H9 (cell line): ENCODE measurements around the gene PTP4A2. TPM values are rescaled to one million over a fixed set of nuclear protein-coding genes. Genes with fewer than 3 reads are reported as not detected.

Experiments
- DNase-seq: peaks from one replicate; pipeline ENCODE4 v3.0.0-alpha.2; 2017
- H2AFZ ChIP-seq: one replicate; pipeline ENCODE4 v1.6.1; 2013; ENCODE audit warnings: mild to moderate bottlenecking, low read length, control low read depth, moderate library complexity
- H2AK5ac ChIP-seq: 2 replicates; pipeline ENCODE4 v1.6.1; 2013; ENCODE audit warnings: low read length, control low read depth, mixed read lengths; ENCODE audit not compliant: insufficient read length
- H2BK120ac ChIP-seq: one replicate; pipeline ENCODE4 v1.6.1; 2013; ENCODE audit warnings: low read depth, mild to moderate bottlenecking, low read length, control low read depth, inconsistent platforms; ENCODE audit not compliant: poor library complexity, severe bottlenecking
- H2BK12ac ChIP-seq: 2 replicates; pipeline ENCODE4 v1.6.1; 2013; ENCODE audit warnings: low read length, control low read depth, mixed read lengths, low read depth; ENCODE audit not compliant: insufficient read length
- H2BK15ac ChIP-seq: 2 replicates; pipeline ENCODE4 v1.6.1; 2013; ENCODE audit warnings: low read depth, low read length, control low read depth
- H2BK20ac ChIP-seq: one replicate; pipeline ENCODE4 v1.6.1; 2013; ENCODE audit warnings: low read depth, mild to moderate bottlenecking, low read length, control low read depth, inconsistent platforms; ENCODE audit not compliant: poor library complexity, severe bottlenecking
- H2BK5ac ChIP-seq: 2 replicates; pipeline ENCODE4 v1.6.1; 2013; ENCODE audit warnings: low read length, control low read depth, mixed read lengths; ENCODE audit not compliant: insufficient read length
- H3K14ac ChIP-seq: 2 replicates; pipeline ENCODE4 v1.6.1; 2013; ENCODE audit warnings: low read length, control low read depth; ENCODE audit not compliant: insufficient read depth
- H3K18ac ChIP-seq: 2 replicates; pipeline ENCODE4 v1.6.1; 2013; ENCODE audit warnings: low read depth, mild to moderate bottlenecking, mixed read lengths, low read length, control low read depth; ENCODE audit not compliant: insufficient read length
- H3K23ac ChIP-seq: 2 replicates; pipeline ENCODE4 v1.6.1; 2013; ENCODE audit warnings: low read length, control low read depth, mixed read lengths, low read depth; ENCODE audit not compliant: insufficient read length
- H3K23me2 ChIP-seq: 2 replicates; pipeline ENCODE4 v1.6.1; 2013; ENCODE audit warnings: low read depth, mild to moderate bottlenecking, mixed read lengths, low read length, control low read depth; ENCODE audit not compliant: insufficient read length, poor library complexity, severe bottlenecking
- H3K27ac ChIP-seq: 2 replicates; pipeline ENCODE4 v1.5.1; 2013; ENCODE audit warnings: low read length, control low read depth, mixed read lengths, low read depth; ENCODE audit not compliant: insufficient read length
- H3K27me3 ChIP-seq: 2 replicates; pipeline ENCODE4 v1.6.1; 2013; ENCODE audit warnings: low read length, control low read depth, inconsistent platforms; ENCODE audit not compliant: insufficient read depth
- H3K4ac ChIP-seq: 2 replicates; pipeline ENCODE4 v1.6.1; 2013; ENCODE audit warnings: low read depth, mild to moderate bottlenecking, control low read depth, inconsistent platforms, low read length, moderate library complexity
- H3K4me1 ChIP-seq: 2 replicates; pipeline ENCODE4 v1.6.1; 2013; ENCODE audit warnings: low read length, control low read depth, inconsistent platforms; ENCODE audit not compliant: insufficient read depth
- H3K4me2 ChIP-seq: 2 replicates; pipeline ENCODE4 v1.6.1; 2013; ENCODE audit warnings: low read length, control low read depth, mixed read lengths; ENCODE audit not compliant: insufficient read length, insufficient read depth
- H3K56ac ChIP-seq: 2 replicates; pipeline ENCODE4 v1.6.1; 2013; ENCODE audit warnings: low read depth, mild to moderate bottlenecking, mixed read lengths, low read length, control low read depth; ENCODE audit not compliant: insufficient read length
- H3K79me1 ChIP-seq: 2 replicates; pipeline ENCODE4 v1.6.1; 2013; ENCODE audit warnings: low read depth, mild to moderate bottlenecking, moderate library complexity, low read length, control low read depth, inconsistent platforms; ENCODE audit not compliant: insufficient read depth, poor library complexity, severe bottlenecking
- H3K79me2 ChIP-seq: 2 replicates; pipeline ENCODE4 v1.6.1; 2013; ENCODE audit warnings: low read length, control low read depth, inconsistent platforms; ENCODE audit not compliant: insufficient read depth
- H3K9ac ChIP-seq: 2 replicates; pipeline ENCODE4 v1.6.1; 2013; ENCODE audit warnings: low read length, control low read depth, mixed read lengths; ENCODE audit not compliant: insufficient read length; ENCODE audit errors: extremely low read depth
- H3K9me3 ChIP-seq: one replicate; pipeline ENCODE4 v1.6.1; 2013; ENCODE audit warnings: low read depth, low read length, inconsistent platforms; ENCODE audit not compliant: control insufficient read depth
- H3T11ph ChIP-seq: one replicate; pipeline ENCODE4 v1.6.1; 2013; ENCODE audit warnings: mild to moderate bottlenecking, low read length, control low read depth, inconsistent platforms
- H4K20me1 ChIP-seq: one replicate; pipeline ENCODE4 v1.6.1; 2013; ENCODE audit not compliant: control insufficient read depth, insufficient read length, insufficient read depth
- H4K5ac ChIP-seq: 2 replicates; pipeline ENCODE4 v1.6.1; 2013; ENCODE audit warnings: low read depth, mild to moderate bottlenecking, mixed read lengths, low read length, control low read depth; ENCODE audit not compliant: insufficient read length
- H4K8ac ChIP-seq: replicated peaks from 2 replicates; pipeline ENCODE4 v1.6.1; 2013; ENCODE audit warnings: low read length, control low read depth, mixed read lengths, low read depth; ENCODE audit not compliant: insufficient read length
- H4K91ac ChIP-seq: 2 replicates; pipeline ENCODE4 v1.6.1; 2013; ENCODE audit warnings: low read depth, mild to moderate bottlenecking, moderate library complexity, mixed read lengths, low read length, control low read depth; ENCODE audit not compliant: insufficient read length
- H3K27ac Mint-ChIP-seq, 3 experiments: 2 replicates in 2 of 3; 3 replicates in 1 of 3; pipeline ENCODE4 v1.8.0; 2020 to 2021; ENCODE audit warnings: mixed read lengths in 3 of 3, mild to moderate bottlenecking in 1 of 3, moderate library complexity in 1 of 3
- H3K27me3 Mint-ChIP-seq: 2 replicates; pipeline ENCODE4 v1.8.0; 2021; ENCODE audit warnings: low read depth, mild to moderate bottlenecking, moderate library complexity, mixed read lengths
- H3K36me3 Mint-ChIP-seq, 3 experiments: 2 replicates in 2 of 3; 3 replicates in 1 of 3; pipeline ENCODE4 v1.8.0; 2020 to 2021; ENCODE audit warnings: low read depth in 3 of 3, mixed read lengths in 3 of 3; ENCODE audit not compliant: insufficient read depth in 1 of 3
- H3K4me1 Mint-ChIP-seq, 2 experiments: 2 replicates each; pipeline ENCODE4 v1.8.0; 2020; ENCODE audit warnings: mixed read lengths in 2 of 2
- H3K4me3 Mint-ChIP-seq, 2 experiments: 2 replicates in 1 of 2; 3 replicates in 1 of 2; pipeline ENCODE4 v1.8.0; 2020 to 2021; ENCODE audit warnings: mild to moderate bottlenecking in 2 of 2, mixed read lengths in 2 of 2, moderate library complexity in 1 of 2
- H3K9me3 Mint-ChIP-seq, 2 experiments: 2 replicates in 1 of 2; 3 replicates in 1 of 2; pipeline ENCODE4 v1.8.0; 2020; ENCODE audit warnings: mild to moderate bottlenecking in 2 of 2, mixed read lengths in 2 of 2, moderate library complexity in 1 of 2
- WGBS: extraction: QIAGEN DNeasy Blood & Tissue Kit; methylation state at CpG from one replicate; pipeline ENCODE4 v1.1.7; 2013; ENCODE audit warnings: missing lambda C conversion rate, low lambda C conversion rate, mixed read lengths; ENCODE audit not compliant: insufficient read length; ENCODE audit errors: extremely low coverage; 5-methylcytosine and 5-hydroxymethylcytosine counted together
- total RNA-seq: library from RNA; stranded (reverse); gene quantifications from 2 replicates; pipeline ENCODE4 v1.2.1, GENCODE V29; 2021
- TF ChIP-seq, protein P1 (sequence below): fragments of 200-600 bp; sonication (generic); conservative IDR thresholded peaks from 3 replicates; pipeline ENCODE4 v1.8.0; 2021; ENCODE audit warnings: antibody characterized with exemption, mild to moderate bottlenecking

Gene PTP4A2
- total RNA-seq, 1 experiment from 2014 or later = 192 TPM

DNA sequence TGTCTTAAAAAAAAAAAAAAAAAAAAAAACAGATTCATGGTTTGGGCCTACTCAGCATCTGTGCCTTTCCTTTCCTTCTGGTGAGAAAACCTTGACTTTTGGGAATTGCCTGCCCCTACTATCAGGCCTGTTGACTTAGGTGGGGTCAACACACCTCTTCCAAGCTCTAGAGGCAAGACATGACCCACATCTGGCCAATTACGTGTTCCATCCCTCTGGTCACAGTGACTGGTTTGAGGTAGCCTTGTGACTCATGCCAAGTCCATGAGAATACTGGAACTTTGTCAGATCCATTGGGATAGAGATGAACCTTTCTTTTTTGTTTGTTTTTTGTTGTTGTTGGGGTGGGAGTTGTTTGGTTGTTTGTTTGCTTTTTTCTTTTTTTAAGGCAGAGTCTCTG lies 38.2 kb upstream of the PTP4A2 start:
- Histone ChIP-seq H3K9me3 (no peaks in the 10 kb centered on the region), H2AFZ (no peak overlapping the region), H2AK5ac (no peak overlapping the region), H4K8ac (no peak overlapping the region), H4K91ac (no peak overlapping the region), H3K23me2 (no peaks in the 10 kb centered on the region), H3K79me2 (no peaks in the 10 kb centered on the region), H2BK20ac (no peak overlapping the region), H2BK120ac (no peak overlapping the region), H3K23ac (no peak overlapping the region), H2BK5ac (no peak overlapping the region), H3K79me1 (no peaks in the 10 kb centered on the region), H3K14ac (no peak overlapping the region), H3K4me2 (no peak overlapping the region), H3K56ac (no peak overlapping the region), H3K4me1 (no peaks in the 10 kb centered on the region), H2BK12ac (no peak overlapping the region), H3K18ac (no peak overlapping the region), H3T11ph (no peak overlapping the region), H3K9ac (no peak overlapping the region), H3K4ac (no peak overlapping the region), H2BK15ac (no peak overlapping the region), H3K27me3 (no peaks in the 10 kb centered on the region), H3K27ac (no peak overlapping the region), H4K5ac (no peak overlapping the region), H4K20me1 (no peaks in the 10 kb centered on the region)
- H3K9me3 Mint-ChIP-seq = no peaks in the 10 kb centered on the region
- DNase-seq = no peak
- H3K4me1 Mint-ChIP-seq = peaks cover 9 to 11% of the 10 kb centered on the region in 2 experiments
- H3K27me3 Mint-ChIP-seq = peaks cover 5% of the 10 kb centered on the region
- TF ChIP-seq, protein P1, sequence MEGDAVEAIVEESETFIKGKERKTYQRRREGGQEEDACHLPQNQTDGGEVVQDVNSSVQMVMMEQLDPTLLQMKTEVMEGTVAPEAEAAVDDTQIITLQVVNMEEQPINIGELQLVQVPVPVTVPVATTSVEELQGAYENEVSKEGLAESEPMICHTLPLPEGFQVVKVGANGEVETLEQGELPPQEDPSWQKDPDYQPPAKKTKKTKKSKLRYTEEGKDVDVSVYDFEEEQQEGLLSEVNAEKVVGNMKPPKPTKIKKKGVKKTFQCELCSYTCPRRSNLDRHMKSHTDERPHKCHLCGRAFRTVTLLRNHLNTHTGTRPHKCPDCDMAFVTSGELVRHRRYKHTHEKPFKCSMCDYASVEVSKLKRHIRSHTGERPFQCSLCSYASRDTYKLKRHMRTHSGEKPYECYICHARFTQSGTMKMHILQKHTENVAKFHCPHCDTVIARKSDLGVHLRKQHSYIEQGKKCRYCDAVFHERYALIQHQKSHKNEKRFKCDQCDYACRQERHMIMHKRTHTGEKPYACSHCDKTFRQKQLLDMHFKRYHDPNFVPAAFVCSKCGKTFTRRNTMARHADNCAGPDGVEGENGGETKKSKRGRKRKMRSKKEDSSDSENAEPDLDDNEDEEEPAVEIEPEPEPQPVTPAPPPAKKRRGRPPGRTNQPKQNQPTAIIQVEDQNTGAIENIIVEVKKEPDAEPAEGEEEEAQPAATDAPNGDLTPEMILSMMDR = no peak
- H3K36me3 Mint-ChIP-seq = no peaks in the 10 kb centered on the region; a peak in 1 of 7 replicates
- no peak overlapping the region for H3K4me3 Mint-ChIP-seq
- H3K27ac Mint-ChIP-seq = no peak overlapping the region
- WGBS = no CpG with 5 or more reads among the region's 1 CpG
